Measurements from ENCODE around the gene MICALL1.
"Not testable (repeated sequence)": the region's sequence is repeated elsewhere in the genome, so short reads cannot be mapped to it uniquely, and the experiment has no call there.

The MICALL1 gene

DNA sequence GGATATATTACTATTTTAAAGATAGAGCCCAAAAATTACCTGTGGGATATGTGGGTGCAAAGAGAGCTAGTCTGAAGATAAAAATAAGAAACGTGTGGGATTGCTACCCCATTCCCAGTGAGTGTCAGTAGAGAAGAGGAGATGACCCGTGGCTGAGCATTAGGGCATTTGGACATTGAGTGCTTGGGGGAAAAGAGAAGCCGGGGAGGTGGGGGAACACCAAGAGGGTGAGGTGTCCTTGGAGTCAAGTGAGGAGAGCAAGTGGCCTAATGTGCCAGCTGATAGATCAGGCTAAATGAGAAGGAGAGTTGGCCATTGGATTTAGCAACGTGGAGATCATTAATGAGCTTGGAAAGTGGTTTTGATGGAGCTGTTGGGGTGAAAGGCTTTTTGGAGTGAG, 48.6 kb downstream of the MICALL1 start:
- DNase-seq (ENCODE audit: low spot score), result no peak
- FAIRE-seq, result no peak

DNA sequence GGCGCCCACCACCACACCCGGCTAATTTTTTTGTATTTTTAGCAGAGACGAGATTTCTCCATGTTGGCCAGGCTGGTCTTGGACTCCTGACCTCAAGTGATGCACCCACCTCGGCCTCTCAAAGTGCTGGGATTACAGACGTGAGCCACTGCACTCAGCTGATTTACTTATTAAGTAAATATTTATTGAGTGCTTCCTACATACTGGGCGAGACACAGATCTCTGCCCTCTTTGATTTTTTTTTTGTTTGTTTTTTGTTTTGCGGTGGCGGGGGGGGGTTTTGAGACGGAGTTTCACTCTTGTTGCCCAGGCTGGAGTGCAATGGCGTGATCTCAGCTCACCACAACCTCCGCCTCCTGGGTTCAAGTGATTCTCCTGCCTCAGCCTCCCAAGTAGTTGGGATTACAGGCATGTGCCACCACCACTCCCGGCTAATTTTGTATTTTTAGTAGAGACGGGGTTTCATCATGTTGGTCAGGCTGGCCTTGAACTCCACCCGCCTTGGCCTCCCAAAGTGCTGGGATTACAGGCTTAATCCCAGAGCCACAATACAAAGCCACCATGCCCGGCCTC, 49.8 kb downstream of the MICALL1 start:
- FAIRE-seq; DNase-seq (ENCODE audit: low spot score): not testable (repeated sequence)

DNA sequence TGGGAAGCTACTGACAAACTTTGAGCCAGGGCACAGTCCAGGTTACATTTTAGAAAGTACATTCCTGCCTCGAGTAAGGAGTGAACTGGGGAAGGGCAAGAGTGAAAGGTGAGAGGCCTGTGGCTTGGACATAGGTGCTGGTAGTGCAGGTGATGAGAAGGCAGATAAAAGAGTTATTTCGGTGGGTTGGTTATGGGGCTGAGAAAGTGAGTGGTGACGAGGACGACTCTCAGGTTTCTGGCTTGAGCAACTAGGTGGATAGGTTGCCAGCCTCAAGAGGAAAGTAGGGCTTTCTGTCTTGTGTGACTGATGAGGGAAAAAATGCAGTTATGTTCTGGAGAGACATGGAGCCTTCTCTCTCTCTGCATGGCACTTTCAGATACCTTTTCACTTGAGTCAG, 51.1 kb downstream of the MICALL1 start:
- DNase-seq (ENCODE audit: low spot score) (no peak), FAIRE-seq (no peak)

DNA sequence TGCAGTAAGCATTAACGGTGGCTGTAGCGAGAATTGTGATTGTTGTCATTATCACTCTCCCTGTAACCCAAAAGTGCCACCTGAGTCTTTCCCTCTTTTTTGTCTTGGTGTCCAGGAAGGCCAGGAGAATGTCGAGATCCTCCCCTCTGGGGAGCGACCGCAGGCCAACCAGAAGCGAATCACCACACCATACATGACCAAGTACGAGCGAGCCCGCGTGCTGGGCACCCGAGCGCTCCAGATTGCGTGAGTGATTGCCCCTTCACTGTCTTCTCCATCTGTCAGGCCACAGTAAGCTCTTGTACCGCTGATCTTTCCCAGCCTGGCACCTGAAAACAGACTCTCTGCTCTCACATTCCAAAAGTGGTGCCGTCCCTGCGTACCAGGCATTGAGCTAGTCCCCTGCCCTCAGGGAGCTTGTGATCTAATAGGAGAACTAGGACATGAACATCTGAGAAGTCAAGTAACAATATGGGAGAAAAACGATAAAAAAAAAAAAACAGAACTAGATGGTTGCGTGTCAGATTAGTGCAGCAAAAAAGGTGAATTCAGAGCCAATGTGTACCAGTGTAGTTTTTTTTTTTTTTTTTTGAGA, 53.2 kb downstream of the MICALL1 start:
- DNase-seq (ENCODE audit: low spot score), result no peak
- peak; percentile 35 for FAIRE-seq

DNA sequence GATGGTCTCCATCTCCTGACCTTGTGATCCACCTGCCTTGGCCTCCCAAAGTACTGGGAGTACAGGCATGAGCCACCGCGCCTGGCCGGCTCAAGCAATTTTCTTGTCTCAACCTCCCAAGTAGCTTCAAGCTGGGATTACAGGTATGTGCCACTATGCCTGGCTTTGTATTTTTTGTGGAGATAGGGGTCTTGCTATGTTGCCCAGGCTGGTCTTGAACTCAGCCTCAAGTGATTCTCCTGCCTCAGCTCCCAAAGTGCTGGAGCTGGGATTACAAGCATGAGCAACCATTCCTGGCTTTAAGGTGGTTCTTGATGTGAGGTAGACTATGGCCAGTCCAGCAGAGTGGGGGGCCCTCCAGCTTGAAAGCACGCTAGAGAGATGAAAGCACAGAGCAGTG, 55.0 kb downstream of the MICALL1 start:
- FAIRE-seq (no peak), DNase-seq (ENCODE audit: low spot score) (no peak)

DNA sequence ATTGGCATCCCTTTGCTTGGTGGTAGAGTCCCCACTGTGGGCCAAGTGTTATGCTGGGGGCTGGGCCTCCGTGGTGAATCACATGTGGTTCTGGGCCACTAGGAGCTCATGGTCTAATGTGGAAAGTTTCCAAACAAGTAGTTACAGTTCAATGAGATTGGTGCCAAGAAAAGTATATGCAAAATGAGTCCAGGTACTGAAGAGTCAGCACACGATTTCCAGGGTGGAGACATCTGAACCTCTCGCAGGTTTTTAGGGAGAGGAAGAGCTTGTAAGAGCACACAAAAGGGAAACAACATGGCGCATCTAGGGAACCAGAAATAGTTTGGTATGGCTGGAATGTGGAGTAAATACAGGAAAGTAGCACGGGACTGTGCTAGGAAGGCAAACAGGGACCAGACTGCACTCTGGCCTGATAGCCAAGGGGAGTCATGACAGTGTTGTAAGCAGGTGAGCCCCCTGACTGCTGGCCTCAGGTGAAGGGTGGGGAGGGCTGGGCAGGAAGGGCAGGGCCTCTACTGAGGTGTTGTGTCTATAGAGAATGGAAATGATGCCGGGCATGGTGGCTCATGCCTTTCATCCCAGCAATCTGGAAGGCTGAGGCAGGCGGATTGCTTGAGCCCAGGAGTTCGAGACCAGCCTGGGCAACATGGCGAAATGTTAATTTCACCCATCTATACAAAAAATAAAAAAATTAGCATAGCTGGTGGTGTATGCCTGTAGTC, 60.0 kb downstream of the MICALL1 start:
- FAIRE-seq (no peak), DNase-seq (ENCODE audit: low spot score) (no peak)

DNA sequence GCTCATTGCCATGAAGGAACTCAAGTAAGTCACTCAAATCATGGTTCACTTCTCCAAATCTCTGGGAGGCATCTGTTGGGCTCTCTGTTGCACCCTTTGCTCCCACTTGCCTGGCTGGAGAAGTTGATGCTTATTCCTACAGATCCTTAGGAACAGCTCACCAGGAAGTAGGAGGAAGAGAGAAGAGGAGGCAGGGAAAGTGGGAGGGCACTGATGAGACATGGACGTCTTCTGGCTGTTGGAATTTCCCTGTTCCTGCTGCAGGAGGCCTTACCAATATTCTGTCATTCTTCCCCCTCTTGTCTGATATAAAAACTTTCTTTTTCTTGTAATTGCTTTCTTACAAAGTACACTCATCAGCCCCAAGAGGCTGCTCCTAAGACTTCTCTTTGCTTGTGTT, 61.0 kb downstream of the MICALL1 start:
- no peak for DNase-seq (ENCODE audit: low spot score)
- no peak for FAIRE-seq

DNA sequence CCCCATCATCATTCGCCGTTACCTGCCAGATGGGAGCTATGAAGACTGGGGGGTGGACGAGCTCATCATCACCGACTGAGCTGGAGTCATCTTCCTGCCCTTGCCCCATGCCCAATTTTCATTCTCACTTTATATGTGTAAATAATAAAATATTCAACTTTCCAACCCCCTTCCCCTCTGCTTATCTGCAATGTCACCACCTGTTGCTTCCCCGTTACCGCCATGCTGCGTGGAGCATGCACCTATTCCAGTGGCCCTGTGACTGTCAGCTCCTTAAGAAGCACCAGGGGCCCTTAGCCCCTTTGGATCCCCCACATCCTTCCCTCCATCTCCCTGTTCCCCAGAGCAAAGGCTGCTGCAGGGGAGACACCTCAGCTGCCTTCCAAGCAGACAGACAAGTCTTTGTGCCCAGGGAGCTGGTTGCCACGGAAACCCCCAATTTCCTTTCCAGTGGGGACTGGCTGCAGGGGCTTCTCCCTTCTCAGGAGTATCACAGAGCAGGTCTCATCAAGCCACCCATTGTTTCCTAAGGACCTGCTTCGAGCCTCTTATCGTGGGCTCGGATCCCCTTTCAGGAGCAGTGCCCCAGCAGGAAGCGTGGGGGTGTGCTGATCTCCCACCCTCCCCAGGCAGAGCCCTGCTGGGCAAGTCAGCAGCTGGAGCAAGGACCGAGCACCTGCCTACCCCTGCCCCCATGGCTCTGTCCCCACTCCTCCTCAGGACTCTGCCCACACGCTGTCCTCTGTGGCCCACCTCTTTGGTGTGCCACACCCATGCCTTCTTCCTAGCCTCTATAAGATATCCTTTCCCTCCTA, 61.7 kb downstream of the MICALL1 start:
- FAIRE-seq, result no peak

DNA sequence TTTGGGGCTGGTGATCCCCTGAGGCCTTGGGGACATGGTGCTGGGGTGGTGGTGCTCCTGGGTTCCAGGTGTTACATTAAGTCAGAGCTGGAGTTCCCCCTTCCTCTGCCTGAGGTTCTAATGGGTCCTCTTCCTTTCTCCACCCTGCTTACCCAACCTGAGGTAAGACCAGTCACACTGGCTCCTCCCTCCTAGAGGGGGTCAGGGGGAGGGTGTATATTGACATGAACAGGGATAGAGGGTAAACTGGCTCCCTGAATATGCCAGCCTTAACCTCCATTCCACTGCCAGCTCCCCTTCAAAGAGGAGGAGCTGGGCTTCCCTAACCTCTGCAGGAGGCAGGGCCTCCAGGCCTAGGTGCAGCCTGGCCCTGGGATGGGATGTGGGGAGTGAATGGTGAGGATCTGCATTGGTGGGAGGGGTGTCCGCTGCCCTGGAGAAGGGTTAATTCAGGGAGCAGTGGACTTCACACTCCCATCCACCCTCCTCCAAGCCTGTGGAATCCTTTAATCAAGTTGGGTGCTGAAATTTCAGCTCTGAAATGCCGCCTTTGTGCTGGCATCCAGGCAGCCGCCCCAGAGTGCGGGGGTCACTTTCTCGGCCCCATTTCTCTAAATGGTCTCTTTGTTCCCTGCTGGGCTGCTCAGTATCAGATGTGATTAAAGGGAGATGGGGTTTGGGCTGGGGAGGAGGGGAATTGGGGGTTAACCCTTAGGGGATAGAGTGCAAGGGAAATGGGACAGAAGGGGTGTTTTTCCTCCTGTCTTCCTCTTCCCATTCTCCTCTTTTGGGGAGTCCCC, 62.6 kb downstream of the MICALL1 start:
- no peak for FAIRE-seq

More for the DNA sequence above, 61.7 kb downstream of the MICALL1 start:
- DNase-seq (ENCODE audit: low spot score), result no peak

DNA sequence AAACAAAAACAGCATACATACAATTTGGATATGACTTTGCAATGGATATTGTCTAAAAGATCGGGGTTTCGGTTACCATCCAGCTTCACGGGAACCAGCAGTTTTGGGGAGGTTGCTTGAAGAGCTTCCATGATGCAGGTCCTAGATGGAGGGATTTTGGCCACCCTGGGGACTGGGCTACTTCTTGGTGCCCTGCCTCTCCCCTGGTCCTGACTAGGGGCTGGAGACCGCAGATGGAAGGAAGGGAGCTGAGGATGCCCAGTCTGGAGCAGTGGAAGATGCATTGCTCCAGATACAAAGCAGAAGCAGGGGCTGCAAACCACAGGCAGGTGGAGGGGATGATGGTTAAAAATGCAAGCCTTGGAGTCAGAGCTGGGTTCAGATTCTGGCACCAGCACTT, 64.8 kb downstream of the MICALL1 start:
- DNase-seq (ENCODE audit: low spot score) (no peak), FAIRE-seq (no peak)

More for the DNA sequence above, 62.6 kb downstream of the MICALL1 start:
- no peak for DNase-seq (ENCODE audit: low spot score)

DNA sequence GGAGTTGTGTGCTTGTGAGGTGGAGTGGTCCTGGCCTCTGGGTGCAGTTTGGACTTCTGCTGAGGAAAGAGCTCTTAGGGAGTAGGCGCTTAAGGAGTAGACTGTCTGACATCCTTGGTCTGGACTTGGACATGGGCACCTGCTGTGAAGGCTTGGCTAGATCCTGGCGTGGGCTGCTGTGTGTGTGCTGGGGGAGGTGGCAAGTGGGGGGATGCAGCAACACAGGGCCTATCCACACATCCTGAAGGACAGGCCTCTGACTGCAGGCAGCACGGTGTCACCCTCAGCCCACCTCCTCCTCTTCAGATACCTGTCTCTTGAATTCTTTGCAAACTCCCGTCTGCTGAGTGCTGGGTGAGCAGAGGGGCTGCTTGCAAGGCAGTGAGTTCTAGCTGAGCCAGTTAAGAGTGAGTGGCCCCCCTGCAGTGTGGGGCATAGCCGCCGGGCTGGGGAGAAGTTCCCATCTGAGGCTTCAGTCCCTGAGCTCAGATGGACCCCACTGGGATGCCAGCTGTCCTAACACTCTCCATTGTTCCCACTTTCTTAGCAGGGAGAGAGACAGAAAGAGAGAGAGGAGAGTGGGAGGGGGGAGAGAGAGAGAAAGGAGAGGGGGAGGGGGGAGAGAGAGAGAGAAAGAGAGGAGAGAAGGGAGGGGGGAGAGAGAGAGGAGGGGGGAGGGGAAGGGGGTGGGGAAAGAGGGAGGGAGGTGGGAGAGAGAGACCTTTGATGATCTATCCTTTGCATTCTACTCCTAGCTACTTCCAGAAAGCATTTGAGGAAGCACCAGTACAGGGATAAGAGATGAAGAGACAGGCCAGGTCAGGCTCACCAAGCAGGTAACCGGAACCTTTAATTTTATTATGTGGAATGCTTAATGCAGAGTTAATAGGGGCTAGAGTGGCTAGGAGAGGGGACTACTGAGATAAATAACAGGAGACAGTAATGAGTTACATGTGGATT, 65.7 kb downstream of the MICALL1 start:
- no peak for FAIRE-seq
- DNase-seq (ENCODE audit: low spot score), result no peak

DNA sequence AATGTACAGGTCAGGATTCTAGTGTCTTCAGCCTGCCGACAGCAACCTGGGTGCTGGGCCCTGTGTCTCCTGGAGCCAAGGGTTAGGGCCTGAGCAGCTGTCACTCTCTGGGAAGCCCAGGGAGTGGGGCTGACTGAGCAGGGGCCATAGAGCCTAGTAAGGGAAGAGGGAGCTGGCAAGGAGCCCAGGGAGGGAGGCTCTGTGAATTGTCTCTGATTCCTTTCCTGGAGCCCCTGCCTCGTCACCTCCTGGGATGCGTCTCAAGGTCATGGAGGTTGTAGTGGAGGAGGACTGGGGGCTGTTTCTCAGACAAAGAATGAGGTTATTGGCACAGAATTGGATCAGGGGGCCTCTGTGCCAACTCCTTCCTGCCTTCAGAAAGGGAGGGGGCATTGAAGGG, 66.4 kb downstream of the MICALL1 start:
- DNase-seq (ENCODE audit: low spot score) (no peak), FAIRE-seq (no peak)

DNA sequence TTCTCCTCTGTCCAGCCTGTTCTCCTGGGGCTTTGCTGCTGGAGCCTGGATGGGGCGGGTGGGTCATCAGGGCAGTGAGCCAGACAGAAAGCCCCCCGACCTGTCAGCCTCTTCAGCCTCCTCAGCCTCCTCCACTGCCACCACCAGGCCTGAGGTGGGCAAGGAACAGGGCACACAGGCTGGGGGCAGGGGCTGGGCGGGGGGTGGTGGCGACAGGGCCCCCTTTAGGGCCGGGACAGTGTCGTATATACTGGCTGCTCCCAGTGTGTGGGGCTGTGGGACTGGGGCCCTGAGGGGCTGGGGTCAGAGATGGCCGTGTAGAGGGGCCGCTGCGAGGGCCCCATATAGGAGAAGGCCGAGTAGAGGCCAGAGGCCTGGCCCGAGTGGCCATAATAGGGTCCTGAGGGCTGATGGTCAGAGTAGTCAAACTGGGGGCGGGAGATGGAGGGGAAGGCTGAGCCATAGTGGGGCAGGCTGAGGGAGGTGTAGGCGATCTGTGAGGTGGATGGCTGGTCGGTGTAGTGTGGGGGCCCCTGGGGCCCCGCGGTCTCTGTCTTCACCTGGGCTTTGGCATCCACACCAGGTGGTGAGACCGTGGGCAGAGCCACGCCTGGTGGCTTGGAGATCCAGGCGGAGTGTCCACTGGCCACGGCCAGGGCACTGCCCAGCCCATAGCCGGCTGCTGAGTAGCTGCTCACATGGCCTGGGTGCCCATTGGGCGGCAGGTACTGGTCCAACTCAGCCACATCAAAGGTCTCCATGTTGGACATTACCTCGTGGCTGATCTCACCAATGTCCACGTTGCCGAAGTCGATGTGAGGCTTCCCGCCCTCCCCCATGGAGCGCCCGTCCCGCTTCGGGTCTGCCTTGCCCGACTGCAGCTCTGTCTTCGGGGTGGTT, 67.4 kb downstream of the MICALL1 start:
- peak; percentile 79 for FAIRE-seq
- no peak for DNase-seq (ENCODE audit: low spot score)

DNA sequence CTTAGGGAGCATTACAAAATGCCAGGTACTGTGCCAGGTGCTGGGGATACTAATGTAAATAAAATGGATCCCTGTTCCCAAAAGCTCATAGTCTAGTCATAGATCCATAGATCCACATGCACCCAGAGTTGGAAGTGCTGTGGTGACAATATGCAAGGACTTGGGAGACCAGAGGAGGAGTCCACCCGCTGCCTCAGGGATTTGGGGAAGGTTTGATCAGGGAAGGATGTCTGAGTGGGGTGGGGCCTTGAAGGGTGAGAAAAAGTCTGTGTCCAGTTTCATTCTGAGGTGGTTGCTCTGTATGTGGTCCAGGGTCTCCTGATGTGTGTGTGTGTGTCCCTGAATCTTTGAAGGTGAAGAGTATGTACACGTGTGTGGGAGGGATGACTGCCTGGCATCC, 69.1 kb downstream of the MICALL1 start:
- FAIRE-seq (no peak), DNase-seq (ENCODE audit: low spot score) (no peak)

DNA sequence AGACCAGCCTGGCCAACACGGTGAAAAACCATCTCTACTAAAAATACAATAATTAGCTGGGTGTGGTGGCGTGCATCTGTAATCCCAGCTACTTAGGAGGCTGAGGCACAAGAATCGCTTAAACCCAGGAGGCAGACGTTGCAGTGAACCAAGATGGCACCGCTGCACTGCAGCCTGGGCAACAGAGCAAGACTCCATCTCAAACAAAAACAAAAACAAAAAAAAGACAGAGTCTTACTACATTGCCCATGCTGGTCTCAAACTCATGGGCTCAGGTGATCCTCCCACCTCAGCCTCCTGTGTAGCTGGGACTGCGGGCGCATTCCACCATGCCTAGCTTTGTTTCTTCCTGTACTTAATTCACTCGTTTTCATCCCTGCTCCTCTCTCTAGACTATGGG, 69.9 kb downstream of the MICALL1 start:
- FAIRE-seq; DNase-seq (ENCODE audit: low spot score): not testable (repeated sequence)

DNA sequence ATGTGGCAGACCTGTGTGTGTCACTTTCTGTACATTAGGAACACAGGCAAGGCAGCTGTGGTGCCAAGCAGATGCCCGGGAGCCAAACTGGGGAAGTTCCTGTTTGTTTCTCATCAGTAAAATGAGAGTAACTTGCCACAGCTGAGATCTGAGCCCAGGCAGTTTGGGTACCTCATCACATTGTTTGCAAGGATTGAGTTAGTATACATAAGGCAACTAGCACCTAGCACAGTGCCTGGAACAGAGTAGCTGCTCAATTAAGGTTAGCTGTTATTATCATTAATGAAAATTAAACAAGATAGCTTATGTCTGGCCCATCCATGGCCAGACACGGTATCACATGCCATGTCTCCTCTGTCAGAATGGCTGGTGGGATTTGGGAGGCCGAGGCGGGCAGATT, 70.5 kb downstream of the MICALL1 start:
- no peak for DNase-seq (ENCODE audit: low spot score)
- FAIRE-seq, result no peak

DNA sequence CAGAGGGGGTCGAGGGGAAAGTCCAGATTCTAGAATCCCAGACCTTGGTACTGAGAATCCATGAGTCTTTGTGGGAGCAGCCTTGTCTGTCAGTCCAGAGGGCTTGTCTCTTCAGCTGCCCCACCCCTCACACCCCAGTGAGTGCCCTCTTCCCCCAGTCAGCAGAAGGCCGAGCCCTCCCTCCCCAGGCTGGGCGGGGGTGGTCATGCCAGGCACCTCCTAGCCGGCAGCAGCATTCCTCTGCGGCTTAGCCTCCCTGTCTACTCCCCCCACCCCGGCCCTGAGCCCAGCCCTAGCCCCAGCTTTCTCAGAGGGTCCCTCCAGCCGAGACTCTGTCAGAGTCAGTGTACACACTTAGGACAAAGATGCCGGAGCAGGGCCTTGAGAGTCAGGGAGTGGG, 73.7 kb downstream of the MICALL1 start:
- FAIRE-seq (no peak), DNase-seq (ENCODE audit: low spot score) (no peak)

DNA sequence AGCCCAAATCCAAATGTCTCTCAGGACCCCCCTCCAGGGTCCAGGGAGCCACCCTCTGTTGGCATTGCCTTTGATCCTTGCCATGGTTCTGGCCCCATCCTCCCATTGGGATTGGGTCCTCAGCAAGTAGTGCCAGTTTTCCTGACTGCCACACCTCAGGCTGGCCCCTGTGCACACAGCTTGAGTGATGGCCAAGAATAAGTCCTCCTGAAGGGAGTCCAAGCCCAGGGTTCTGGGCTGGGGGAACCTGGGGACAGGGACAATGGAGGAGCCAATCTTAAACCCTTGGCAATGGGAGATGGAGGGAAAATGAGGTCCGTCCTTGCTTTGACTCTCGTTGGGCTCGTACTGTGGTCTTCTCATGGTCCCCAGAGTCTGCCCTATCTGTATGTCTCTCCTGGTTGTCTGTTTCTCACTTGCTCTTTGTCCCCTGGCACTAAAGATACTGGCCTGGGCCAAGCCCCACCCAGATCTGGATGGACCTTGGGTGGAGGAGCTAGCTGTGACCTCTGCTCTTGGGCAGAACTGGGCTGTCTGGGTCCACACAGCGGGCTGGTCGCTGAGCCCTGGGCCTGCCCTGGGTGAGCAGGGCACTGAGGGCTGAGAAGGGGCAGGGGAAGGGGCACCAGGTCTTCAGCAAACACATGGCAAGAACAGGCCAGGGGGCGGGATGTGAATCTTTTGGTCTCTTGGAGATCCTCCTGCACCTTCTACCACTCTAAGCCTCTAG, 75.3 kb downstream of the MICALL1 start:
- DNase-seq (ENCODE audit: low spot score) (no peak), FAIRE-seq (no peak)
